NCI-H774 (cell line): ENCODE results near the gene TBC1D13.
"Not testable (repeated sequence)": the region's sequence is repeated elsewhere in the genome, so short reads cannot be mapped to it uniquely, and the experiment has no call there.

Experiments used
- DNase-seq: peaks from one replicate; lab custom pipeline; 2025; lab: John Stamatoyannopoulos, UW

The TBC1D13 gene

GRCh38 chr9:128845186-128845931 lies 58.3 kb downstream of the TBC1D13 start:
- no peak for DNase-seq

- no peak for DNase-seq
Measured at GRCh38 chr9:128846680-128847030, 59.6 kb downstream of the TBC1D13 start.

GRCh38 chr9:128847803-128848202 lies 60.8 kb downstream of the TBC1D13 start:
- no peak for DNase-seq

GRCh38 chr9:128851024-128851423 lies 64.0 kb downstream of the TBC1D13 start:
- DNase-seq = not testable (repeated sequence)

- not testable (repeated sequence) for DNase-seq
Measured at GRCh38 chr9:128851779-128852600, 64.9 kb downstream of the TBC1D13 start.

GRCh38 chr9:128852646-128853045 lies 65.6 kb downstream of the TBC1D13 start:
- not testable (repeated sequence) for DNase-seq

GRCh38 chr9:128854454-128854853 lies 67.4 kb downstream of the TBC1D13 start:
- not testable (repeated sequence) for DNase-seq

- DNase-seq = not testable (repeated sequence)
Measured at GRCh38 chr9:128858476-128858875, 71.4 kb downstream of the TBC1D13 start.
